ENCODE data around the gene DTNB.

- TF ChIP-seq CTCF (IDR thresholded peaks at IDR 0.05) (no peak), EP300 (IDR thresholded peaks at IDR 0.05) (no peak), POLR2AphosphoS5 (IDR thresholded peaks at IDR 0.05) (no peak)
Observed at GRCh38 chr2:25576596-25576995, 96.8 kb downstream of the DTNB start.
